Muscle layer of duodenum (tissue), 2 donors: ENCODE results near the gene OTOA.

Source experiments
- H3K27ac ChIP-seq: one replicate; pipeline ENCODE4 v1.7.0; 2013; ENCODE audit warnings: mild to moderate bottlenecking, low read length
- H3K27me3 ChIP-seq: one replicate; pipeline ENCODE4 v1.7.0; 2013; ENCODE audit warnings: low read depth, mild to moderate bottlenecking, control low read depth, low read length
- H3K36me3 ChIP-seq, 2 donors: one replicate each; pipeline ENCODE4 v1.7.0; 2013; ENCODE audit warnings: low read length in 2 of 2, control low read depth in 1 of 2, mild to moderate bottlenecking in 1 of 2; ENCODE audit not compliant: insufficient read depth in 2 of 2, control insufficient read depth in 1 of 2
- H3K4me1 ChIP-seq, 2 donors: one replicate each; pipeline ENCODE4 v1.7.0; 2013; ENCODE audit warnings: low read length in 2 of 2, mild to moderate bottlenecking in 2 of 2, control low read depth in 1 of 2, moderate library complexity in 1 of 2; ENCODE audit not compliant: insufficient read depth in 2 of 2, control insufficient read depth in 1 of 2
- H3K4me3 ChIP-seq, 2 donors: one replicate each; pipeline ENCODE4 v1.7.0; 2013; ENCODE audit warnings: low read length in 2 of 2, low read depth in 1 of 2, mild to moderate bottlenecking in 1 of 2
- H3K9me3 ChIP-seq, 2 donors: one replicate each; pipeline ENCODE4 v1.7.0; 2013; ENCODE audit warnings: low read length in 2 of 2, control low read depth in 1 of 2, mild to moderate bottlenecking in 1 of 2; ENCODE audit not compliant: control insufficient read depth in 1 of 2
- donor health status: healthy.

OTOA gene

DNA sequence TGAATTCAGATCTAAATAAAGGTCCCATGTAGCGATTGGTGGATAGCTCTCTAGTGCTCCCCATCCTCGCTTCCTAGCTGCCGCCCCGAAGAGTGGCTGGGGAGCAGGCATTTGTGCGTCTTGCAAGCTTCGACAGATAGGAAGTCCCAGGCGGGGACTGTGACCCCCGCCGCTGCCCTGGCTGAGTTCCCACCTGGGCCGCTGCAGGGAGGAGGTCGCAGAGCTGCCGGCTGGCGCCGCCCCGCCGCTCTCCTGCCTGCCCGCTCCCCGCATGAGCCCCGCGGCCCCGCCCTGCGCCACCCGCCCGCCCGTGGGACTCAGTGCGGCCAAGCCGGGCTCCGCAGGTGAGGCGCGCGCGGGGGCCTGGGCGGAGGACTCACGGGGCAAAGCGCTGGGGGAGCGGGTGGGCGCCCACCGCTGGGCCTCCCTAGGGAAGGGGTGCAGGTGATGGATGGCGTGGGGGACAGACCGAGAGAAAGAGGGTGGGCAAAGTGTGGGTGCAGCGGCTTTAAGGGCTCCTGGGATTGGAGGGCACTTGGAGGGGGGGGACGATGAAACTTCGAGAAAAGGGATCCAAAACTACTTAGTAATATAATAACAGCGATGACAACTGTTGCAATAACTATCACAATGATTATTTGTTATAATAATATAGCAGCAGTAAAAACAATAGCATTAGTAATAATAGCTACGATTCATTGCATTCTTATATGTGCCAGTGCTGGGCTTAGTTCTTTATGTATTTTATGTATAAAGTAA is at the start of gene OTOA:
Gene OTOA, plus strand, starts transcription at position 80 of the 759 bp plus-strand sequence. CDS start 14,547 bp downstream, outside the sequence.
- peak within 1 kb of the TSS in 1 of 2 donors; percentile 56 for H3K4me3 ChIP-seq
- no peak within 1 kb of the TSS for H3K27ac ChIP-seq
- H3K9me3 ChIP-seq: no peaks in the 10 kb centered on the region
- peaks cover 3% of the 10 kb centered on the region for H3K27me3 ChIP-seq
- H3K4me1 ChIP-seq: peaks cover 0 to 9% of the 10 kb centered on the region in 2 donors
- H3K36me3 ChIP-seq: no peaks in the 10 kb centered on the region

DNA sequence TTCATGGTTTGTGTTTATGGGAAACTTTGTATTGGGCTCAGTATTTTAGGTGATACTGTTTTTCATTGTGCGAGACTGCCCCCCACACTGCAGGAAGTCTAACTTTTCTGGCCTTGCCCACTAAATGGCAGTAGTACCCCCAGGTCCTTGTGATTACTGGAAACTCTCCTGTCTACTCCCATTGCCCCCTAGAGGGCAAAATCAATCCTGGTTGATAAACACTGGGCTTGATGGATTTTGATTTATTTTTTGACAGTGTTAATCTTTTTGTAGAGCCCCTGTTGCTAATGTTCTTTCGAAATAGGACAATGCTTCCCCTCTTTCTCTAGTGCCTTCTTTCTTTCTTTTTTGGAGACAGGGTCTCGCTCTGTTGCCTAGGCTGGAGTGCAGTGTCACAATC is 48.9 kb upstream of the OTOA start:
- Histone ChIP-seq H3K9me3 (no peaks in the 10 kb centered on the region), H3K27me3 (no peaks in the 10 kb centered on the region), H3K4me3 (no peak overlapping the region), H3K4me1 (peaks cover 19 to 27% of the 10 kb centered on the region in 2 donors), H3K27ac (no peak overlapping the region), H3K36me3 (peaks cover 0 to 3% of the 10 kb centered on the region in 2 donors)

GRCh38 chr16:21617607-21618006 is 46.2 kb upstream of the OTOA start:
- no peak overlapping the region for H3K27ac ChIP-seq
- H3K9me3 ChIP-seq: no peaks in the 10 kb centered on the region

GRCh38 chr16:21618281-21618680 is 45.5 kb upstream of the OTOA start:
- Histone ChIP-seq H3K36me3 (peaks cover 0 to 3% of the 10 kb centered on the region in 2 donors), H3K27me3 (no peaks in the 10 kb centered on the region), H3K4me3 (no peak overlapping the region), H3K4me1 (peaks cover 0 to 5% of the 10 kb centered on the region in 2 donors), H3K9me3 (no peaks in the 10 kb centered on the region), H3K27ac (no peak overlapping the region)

More at GRCh38 chr16:21617607-21618006, 46.2 kb upstream of the OTOA start:
- H3K36me3 ChIP-seq: peaks cover 0 to 3% of the 10 kb centered on the region in 2 donors
- H3K27me3 ChIP-seq: no peaks in the 10 kb centered on the region
- H3K4me1 ChIP-seq: peaks cover 2 to 5% of the 10 kb centered on the region in 2 donors
- no peak overlapping the region for H3K4me3 ChIP-seq

DNA sequence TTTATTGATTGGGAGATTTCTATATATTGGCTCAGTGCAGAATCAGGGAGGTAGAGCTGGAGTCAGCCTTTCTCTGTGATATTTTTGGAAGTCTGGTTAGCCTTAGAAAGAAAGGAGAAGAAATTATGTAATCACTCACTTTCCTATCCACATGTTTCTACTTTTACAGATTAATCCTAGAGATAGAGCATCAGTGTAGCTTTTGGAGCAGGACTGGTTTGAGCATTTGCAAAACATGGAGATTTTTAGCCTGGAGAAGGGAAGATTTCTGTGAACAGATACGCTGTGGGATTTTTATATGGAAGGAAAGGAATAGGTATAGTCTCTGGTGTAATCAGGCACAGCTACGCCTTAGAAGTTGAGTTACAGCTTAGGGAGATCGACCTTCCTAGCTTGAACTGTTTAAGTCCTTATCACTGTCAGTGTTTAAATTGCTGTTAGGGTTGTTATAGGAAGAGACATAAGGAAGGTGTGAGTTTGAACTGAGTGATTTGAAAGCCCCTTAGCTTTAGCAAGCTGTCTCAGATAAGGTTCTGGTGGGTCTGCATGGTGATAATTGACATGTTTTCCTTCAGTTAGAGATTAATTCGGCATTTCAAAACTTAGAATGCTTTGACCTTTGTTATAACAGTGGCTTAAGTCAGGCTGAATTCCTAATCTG is 43.9 kb upstream of the OTOA start:
- Histone ChIP-seq H3K4me3 (no peak overlapping the region), H3K27me3 (no peaks in the 10 kb centered on the region), H3K36me3 (peaks cover 0 to 3% of the 10 kb centered on the region in 2 donors), H3K4me1 (peaks cover 0 to 5% of the 10 kb centered on the region in 2 donors), H3K27ac (no peak overlapping the region), H3K9me3 (no peaks in the 10 kb centered on the region)

GRCh38 chr16:21620592-21620991 is 43.2 kb upstream of the OTOA start:
- Histone ChIP-seq H3K36me3 (peaks cover 0 to 3% of the 10 kb centered on the region in 2 donors), H3K27me3 (no peaks in the 10 kb centered on the region), H3K4me1 (peaks cover 0 to 5% of the 10 kb centered on the region in 2 donors), H3K27ac (no peak overlapping the region), H3K4me3 (no peak overlapping the region), H3K9me3 (no peaks in the 10 kb centered on the region)

GRCh38 chr16:21622545-21622944 is 41.2 kb upstream of the OTOA start:
- Histone ChIP-seq H3K4me3 (no peak overlapping the region), H3K36me3 (no peaks in the 10 kb centered on the region), H3K27me3 (no peaks in the 10 kb centered on the region), H3K27ac (no peak overlapping the region), H3K4me1 (peaks cover 5 to 16% of the 10 kb centered on the region in 2 donors), H3K9me3 (no peaks in the 10 kb centered on the region)

DNA sequence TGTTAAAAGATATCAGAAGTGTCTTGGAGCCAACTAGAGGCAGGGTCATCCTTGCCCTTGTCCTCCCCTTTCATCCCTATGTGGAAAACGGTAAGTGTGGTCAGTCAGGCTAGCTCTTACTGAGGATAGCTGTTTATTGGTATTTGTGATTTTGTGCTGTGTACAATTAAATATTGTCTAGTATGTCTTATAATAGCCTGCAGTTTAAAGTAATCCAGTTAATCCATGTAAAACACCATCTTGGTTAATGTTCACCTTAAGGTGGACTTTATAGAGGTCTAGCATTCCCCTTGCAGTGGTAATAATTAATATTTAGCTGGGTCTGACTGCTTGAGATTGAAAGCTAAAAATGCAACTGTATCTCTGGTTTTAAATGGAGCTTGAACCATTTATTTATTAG is 38.7 kb upstream of the OTOA start:
- no peaks in the 10 kb centered on the region for H3K9me3 ChIP-seq
- H3K4me1 ChIP-seq: peaks cover 5 to 11% of the 10 kb centered on the region in 2 donors
- H3K27me3 ChIP-seq: no peaks in the 10 kb centered on the region
- H3K4me3 ChIP-seq: no peak overlapping the region
- no peak overlapping the region for H3K27ac ChIP-seq
- H3K36me3 ChIP-seq: peaks cover 4 to 13% of the 10 kb centered on the region in 2 donors

- no peaks in the 10 kb centered on the region for H3K27me3 ChIP-seq
- H3K4me1 ChIP-seq: peaks cover 5 to 10% of the 10 kb centered on the region in 2 donors
- peaks cover 4 to 16% of the 10 kb centered on the region in 2 donors for H3K36me3 ChIP-seq
- peak overlapping the region; percentile 58 for H3K27ac ChIP-seq
- no peaks in the 10 kb centered on the region for H3K9me3 ChIP-seq
- no peak overlapping the region for H3K4me3 ChIP-seq
Measured at GRCh38 chr16:21626659-21627277, 37.0 kb upstream of the OTOA start.

DNA sequence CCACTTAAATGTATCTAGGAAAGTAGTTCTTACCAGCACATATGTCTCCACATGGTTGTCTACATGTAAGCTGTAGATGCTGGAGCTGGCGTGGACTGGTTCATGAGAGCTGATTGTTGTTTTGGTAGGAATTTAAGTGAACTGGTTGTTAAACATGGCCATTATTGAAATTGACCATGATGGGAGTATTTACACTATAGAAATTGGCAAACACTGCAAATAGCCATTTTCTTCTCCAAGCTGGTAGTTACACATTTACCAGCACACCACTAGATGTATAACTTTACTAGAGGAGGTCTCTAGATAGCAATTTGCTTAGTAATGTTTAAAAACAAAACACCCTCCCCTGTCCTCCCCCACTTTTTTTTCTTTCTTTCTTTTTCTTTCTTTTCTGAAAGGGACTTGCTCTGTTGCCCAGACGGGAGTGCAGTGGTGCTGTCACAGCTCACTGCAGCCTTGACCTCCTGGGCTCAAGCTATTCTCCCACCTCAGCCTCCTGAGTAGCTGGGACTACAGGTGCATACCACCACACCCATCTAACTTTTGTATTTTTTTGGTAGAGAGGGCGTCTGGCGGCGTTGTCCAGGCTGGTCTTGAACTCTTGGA is 35.5 kb upstream of the OTOA start:
- Histone ChIP-seq H3K9me3 (no peaks in the 10 kb centered on the region), H3K4me1 (peaks cover 5 to 10% of the 10 kb centered on the region in 2 donors), H3K27me3 (no peaks in the 10 kb centered on the region), H3K27ac (no peak overlapping the region), H3K36me3 (peaks cover 4 to 17% of the 10 kb centered on the region in 2 donors), H3K4me3 (no peak overlapping the region)

- H3K36me3 ChIP-seq: peaks cover 4 to 20% of the 10 kb centered on the region in 2 donors
- H3K9me3 ChIP-seq: no peaks in the 10 kb centered on the region
- no peak overlapping the region for H3K4me3 ChIP-seq
- no peaks in the 10 kb centered on the region for H3K27me3 ChIP-seq
- H3K27ac ChIP-seq: no peak overlapping the region
- peaks cover 5 to 10% of the 10 kb centered on the region in 2 donors for H3K4me1 ChIP-seq
Measured at GRCh38 chr16:21628772-21629171, 35.0 kb upstream of the OTOA start.
